Gastroesophageal sphincter (tissue), 4 donors: ENCODE measurements around the gene TSPAN15. TPM values are rescaled to one million over a fixed set of nuclear protein-coding genes. Genes with fewer than 3 reads are reported as not detected.

Source experiments
- ATAC-seq: fragments of 150-250 bp; one replicate; pipeline ENCODE4 v1.9.1; 2016; ENCODE audit warnings: mild to moderate bottlenecking, moderate library complexity
- H3K27ac ChIP-seq, 4 donors: fragments of 200-600 bp; sonication (generic) in 3 of 4; 1 replicate in 3 of 4; 2 replicates in 1 of 4; pipeline ENCODE4 v1.5.1; 2016 to 2019
- H3K27me3 ChIP-seq: fragments of 200-600 bp; sonication (generic); one replicate; pipeline ENCODE4 v1.5.1; 2019
- H3K36me3 ChIP-seq, 2 donors: fragments of 200-600 bp; sonication (generic); one replicate each; pipeline ENCODE4 v1.5.1; 2019; ENCODE audit warnings: control low read depth in 1 of 2
- H3K4me1 ChIP-seq, 3 donors: fragments of 200-600 bp; sonication (generic); 1 replicate in 2 of 3; 2 replicates in 1 of 3; pipeline ENCODE4 v1.5.1; 2016 to 2019; ENCODE audit warnings: control low read depth in 2 of 3
- H3K4me3 ChIP-seq, 2 donors: fragments of 200-600 bp; sonication (generic); one replicate each; pipeline ENCODE4 v1.5.1; 2019; ENCODE audit warnings: mild to moderate bottlenecking in 1 of 2, moderate library complexity in 1 of 2
- H3K9me3 ChIP-seq, 3 donors: fragments of 200-600 bp; sonication (generic); one replicate each; pipeline ENCODE4 v1.5.1; 2017 to 2019; ENCODE audit warnings: control low read depth in 2 of 3
- CTCF ChIP-seq, 4 experiments: fragments of 200-600 bp in 2 of 4; fragments of 450-650 bp in 2 of 4; sonication (generic) in 1 of 4; IDR thresholded peaks; one replicate each; pipeline ENCODE4 v1.5.1; 2017 to 2019; ENCODE audit warnings: antibody characterized with exemption in 4 of 4, mild to moderate bottlenecking in 2 of 4, moderate library complexity in 2 of 4
- EP300 ChIP-seq: sonication (generic); formaldehyde crosslinking; IDR thresholded peaks from one replicate; pipeline ENCODE4 v1.6.1; 2017; ENCODE audit warnings: antibody characterized with exemption, mild to moderate bottlenecking
- POLR2A ChIP-seq, 2 donors: fragments of 450-650 bp; IDR thresholded peaks; one replicate each; pipeline ENCODE4 v1.6.1; 2017; ENCODE audit warnings: antibody characterized with exemption in 2 of 2, mild to moderate bottlenecking in 2 of 2, moderate library complexity in 1 of 2
- POLR2AphosphoS5 ChIP-seq: sonication (generic); formaldehyde crosslinking; IDR thresholded peaks from one replicate; pipeline ENCODE4 v1.6.1; 2017; ENCODE audit warnings: antibody characterized with exemption
- WGBS, 2 donors: methylation state at CpG; one replicate each; pipeline ENCODE4 v1.1.5; 2018; ENCODE audit warnings: low coverage in 1 of 2; 5-methylcytosine and 5-hydroxymethylcytosine counted together
- total RNA-seq, 4 donors: library from RNA; depleted of rRNA; stranded (reverse); fragments of >200 nt; gene quantifications; one replicate each; pipeline ENCODE4 v1.1.0, GENCODE V29; 2016

TSPAN15 gene
- total RNA-seq, 4 donors from 2014 or later: 51.9 to 66.7 (median 58.1) TPM

- H3K27me3 ChIP-seq: no peaks in the 10 kb centered on the region
- no peak for ATAC-seq
- WGBS, 2 donors: 82% methylated on average over 6 of the region's 10 CpGs; no CpG with 5 or more reads in 1 of the 2 donors
- TF ChIP-seq POLR2AphosphoS5 (no peak), CTCF (IDR thresholded peaks at IDR 0.05) (no peak), POLR2A (IDR thresholded peaks at IDR 0.05) (no peak), EP300 (no peak)
- H3K9me3 ChIP-seq: peaks cover 0 to 13% (median 0%) of the 10 kb centered on the region in 3 donors
- peak overlapping the region in 3 of 4 donors; percentile 82 to 84 (median 83) for H3K27ac ChIP-seq
- H3K4me3 ChIP-seq: no peak overlapping the region
- peaks cover 0 to 88% (median 22%) of the 10 kb centered on the region in 3 donors for H3K4me1 ChIP-seq
- peaks cover 0 to 8% of the 10 kb centered on the region in 2 donors for H3K36me3 ChIP-seq
Observed at GRCh38 chr10:69490876-69491275, 39.6 kb downstream of the TSPAN15 start.

- no peaks in the 10 kb centered on the region for H3K27me3 ChIP-seq
- no peak for ATAC-seq
- H3K9me3 ChIP-seq: peaks cover 0 to 13% (median 0%) of the 10 kb centered on the region in 3 donors
- 40% methylated on average over 1 of the region's 4 CpGs; no CpG with 5 or more reads in 1 of the 2 donors for WGBS, 2 donors
- peaks cover 0 to 9% of the 10 kb centered on the region in 2 donors for H3K36me3 ChIP-seq
- H3K27ac ChIP-seq: peak overlapping the region; percentile 6 to 84 (median 82)
- TF ChIP-seq CTCF (IDR thresholded peaks at IDR 0.05) (no peak), POLR2AphosphoS5 (no peak), POLR2A (IDR thresholded peaks at IDR 0.05) (no peak), EP300 (no peak)
- no peak overlapping the region for H3K4me3 ChIP-seq
- peaks cover 0 to 88% (median 15%) of the 10 kb centered on the region in 3 donors for H3K4me1 ChIP-seq
Observed at GRCh38 chr10:69491611-69492010, 40.3 kb downstream of the TSPAN15 start.

- H3K27me3 ChIP-seq: no peaks in the 10 kb centered on the region
- WGBS, 2 donors: 39% methylated on average over 6 of the region's 13 CpGs; no CpG with 5 or more reads in 1 of the 2 donors
- no peak for TF ChIP-seq CTCF (IDR thresholded peaks at IDR 0.05)
- TF ChIP-seq POLR2A (IDR thresholded peaks at IDR 0.05): no peak
- TF ChIP-seq POLR2AphosphoS5: no peak
- no peak for TF ChIP-seq EP300
- peak overlapping the region; percentile 6 to 84 (median 82) for H3K27ac ChIP-seq
- no peak overlapping the region for H3K4me3 ChIP-seq
- H3K4me1 ChIP-seq: peaks cover 0 to 88% (median 13%) of the 10 kb centered on the region in 3 donors
- peaks cover 0 to 9% of the 10 kb centered on the region in 2 donors for H3K36me3 ChIP-seq
- ATAC-seq: no peak
- peaks cover 0 to 13% (median 0%) of the 10 kb centered on the region in 3 donors for H3K9me3 ChIP-seq
Observed at GRCh38 chr10:69492091-69492745, 41.0 kb downstream of the TSPAN15 start.

- Histone ChIP-seq H3K4me3 (no peak overlapping the region), H3K27ac (peak overlapping the region; percentile 6 to 84 (median 82)), H3K9me3 (peaks cover 0 to 13% (median 0%) of the 10 kb centered on the region in 3 donors), H3K36me3 (peaks cover 0 to 9% of the 10 kb centered on the region in 2 donors), H3K4me1 (peaks cover 0 to 88% (median 13%) of the 10 kb centered on the region in 3 donors), H3K27me3 (no peaks in the 10 kb centered on the region)
- WGBS, 2 donors: 25 to 47% methylated on average over 4 of the region's 12 CpGs
- TF ChIP-seq CTCF (IDR thresholded peaks at IDR 0.05) (no peak), EP300 (no peak), POLR2A (IDR thresholded peaks at IDR 0.05) (no peak), POLR2AphosphoS5 (no peak)
- no peak for ATAC-seq
Observed at GRCh38 chr10:69492746-69493462, 41.6 kb downstream of the TSPAN15 start.
